Uterus (tissue), 4 donors: ENCODE results near the gene FSIP1. TPM values are rescaled to one million over a fixed set of nuclear protein-coding genes. Genes with fewer than 3 reads are reported as not detected.
A peak's percentile ranks its signal among the peaks of the same experiment; 100 is the strongest.

Experiments
- DNase-seq, 2 donors: peaks; one replicate each; pipeline ENCODE4 v3.0.0-alpha.2; 2019 to 2020
- H3K27ac ChIP-seq, 2 donors: fragments of 200-600 bp; sonication (generic); 1 replicate in 1 of 2; 2 replicates in 1 of 2; pipeline ENCODE4 v1.5.1; 2016 to 2018
- H3K27me3 ChIP-seq, 2 donors: fragments of 200-600 bp; sonication (generic); one replicate each; pipeline ENCODE4 v1.5.1; 2018 to 2019; ENCODE audit warnings: control low read depth in 1 of 2
- H3K36me3 ChIP-seq, 2 donors: fragments of 200-600 bp; sonication (generic); one replicate each; pipeline ENCODE4 v1.5.1; 2019; ENCODE audit warnings: control low read depth in 1 of 2
- H3K4me1 ChIP-seq, 2 donors: fragments of 200-600 bp; sonication (generic); one replicate each; pipeline ENCODE4 v1.5.1; 2018 to 2019; ENCODE audit warnings: control low read depth in 1 of 2
- H3K4me3 ChIP-seq, 2 donors: fragments of 200-600 bp; sonication (generic); 1 replicate in 1 of 2; 2 replicates in 1 of 2; pipeline ENCODE4 v1.5.1; 2018 to 2019; ENCODE audit warnings: mild to moderate bottlenecking in 1 of 2
- H3K9me3 ChIP-seq, 2 donors: fragments of 200-600 bp; sonication (generic); one replicate each; pipeline ENCODE4 v1.5.1; 2019; ENCODE audit warnings: control low read depth in 1 of 2
- POLR2A ChIP-seq, 2 donors: fragments of 450-650 bp; IDR thresholded peaks; one replicate each; pipeline ENCODE4 v1.6.1; 2016; ENCODE audit warnings: antibody characterized with exemption in 2 of 2, mild to moderate bottlenecking in 1 of 2, moderate library complexity in 1 of 2
- intact Hi-C: fragments of 100-400 bp; cut with DNase I; formaldehyde crosslinking; loops from one replicate; pipeline ENCODE4 v1.15.1; 2023; ENCODE audit warnings: low total_unique reads
- total RNA-seq, 4 donors: library from RNA; depleted of rRNA in 3 of 4; stranded (reverse); fragments of >200 nt in 3 of 4; gene quantifications; one replicate each; pipeline versions ENCODE4 v1.1.0 to v1.2.4, GENCODE V29; 2014 to 2023
- TF ChIP-seq, protein P1 (sequence below), 4 experiments: fragments of 200-600 bp in 2 of 4; fragments of 450-650 bp in 2 of 4; sonication (generic) in 2 of 4; IDR thresholded peaks; one replicate each; pipeline ENCODE4 v1.5.1; 2016 to 2019; ENCODE audit warnings: antibody characterized with exemption in 4 of 4, mild to moderate bottlenecking in 2 of 4, moderate library complexity in 1 of 4
- donor health status: DM: yes; HTN: yes; CAD: no.

Gene FSIP1
- total RNA-seq, 4 donors from 2014 or later = 0.77 to 4.3 (median 2.6) TPM

GRCh38 chr15:39692356-39693327 is 90.0 kb downstream of the FSIP1 start:
- DNase-seq = no peak
- Histone ChIP-seq H3K4me3 (no peak overlapping the region), H3K4me1 (no peaks in the 10 kb centered on the region), H3K27me3 (no peaks in the 10 kb centered on the region), H3K9me3 (no peaks in the 10 kb centered on the region), H3K36me3 (no peaks in the 10 kb centered on the region), H3K27ac (no peak overlapping the region)
- no peak for TF ChIP-seq POLR2A (IDR thresholded peaks at IDR 0.05)
- TF ChIP-seq, protein P1, sequence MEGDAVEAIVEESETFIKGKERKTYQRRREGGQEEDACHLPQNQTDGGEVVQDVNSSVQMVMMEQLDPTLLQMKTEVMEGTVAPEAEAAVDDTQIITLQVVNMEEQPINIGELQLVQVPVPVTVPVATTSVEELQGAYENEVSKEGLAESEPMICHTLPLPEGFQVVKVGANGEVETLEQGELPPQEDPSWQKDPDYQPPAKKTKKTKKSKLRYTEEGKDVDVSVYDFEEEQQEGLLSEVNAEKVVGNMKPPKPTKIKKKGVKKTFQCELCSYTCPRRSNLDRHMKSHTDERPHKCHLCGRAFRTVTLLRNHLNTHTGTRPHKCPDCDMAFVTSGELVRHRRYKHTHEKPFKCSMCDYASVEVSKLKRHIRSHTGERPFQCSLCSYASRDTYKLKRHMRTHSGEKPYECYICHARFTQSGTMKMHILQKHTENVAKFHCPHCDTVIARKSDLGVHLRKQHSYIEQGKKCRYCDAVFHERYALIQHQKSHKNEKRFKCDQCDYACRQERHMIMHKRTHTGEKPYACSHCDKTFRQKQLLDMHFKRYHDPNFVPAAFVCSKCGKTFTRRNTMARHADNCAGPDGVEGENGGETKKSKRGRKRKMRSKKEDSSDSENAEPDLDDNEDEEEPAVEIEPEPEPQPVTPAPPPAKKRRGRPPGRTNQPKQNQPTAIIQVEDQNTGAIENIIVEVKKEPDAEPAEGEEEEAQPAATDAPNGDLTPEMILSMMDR (IDR thresholded peaks at IDR 0.05) = no peak
- intact Hi-C loops = no loop called here

DNA sequence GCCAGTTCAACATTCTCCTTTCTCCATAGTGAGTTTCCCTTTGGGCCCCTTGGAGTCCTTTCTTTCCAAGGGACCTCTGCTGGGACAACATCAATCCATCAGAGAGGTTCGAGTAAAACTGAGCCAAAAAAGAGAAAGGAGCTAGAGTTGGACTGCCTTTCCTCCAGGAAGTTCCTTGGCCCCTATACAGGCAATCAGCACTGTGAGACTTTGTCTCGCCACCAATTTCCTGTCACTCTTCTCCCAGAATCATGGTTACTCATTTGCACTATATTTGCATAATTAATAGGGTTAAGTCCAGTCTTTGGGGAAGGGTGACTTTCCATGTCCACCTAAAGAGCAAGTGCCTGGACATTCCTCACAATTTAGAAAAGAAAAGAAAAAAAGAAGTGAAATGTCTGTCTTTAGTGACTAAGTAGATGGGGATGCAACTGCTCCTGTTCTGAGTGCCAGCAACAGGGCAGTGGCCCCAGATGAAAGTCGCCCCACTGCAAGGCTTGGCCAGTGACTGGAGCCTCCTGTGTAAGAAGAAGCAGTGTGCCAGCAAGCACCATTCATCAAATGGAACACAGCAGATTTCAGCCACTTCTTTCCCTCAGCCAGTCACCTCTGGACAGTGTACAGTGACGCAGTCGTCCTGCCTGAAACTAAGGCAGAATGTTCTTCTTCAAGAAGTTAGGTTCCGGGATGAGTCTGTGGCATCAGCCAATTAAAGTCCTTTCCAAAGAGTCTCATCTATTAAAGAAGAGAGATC is 91.6 kb downstream of the FSIP1 start:
- intact Hi-C loops = no loop called here

GRCh38 chr15:39687965-39688364 is 94.7 kb downstream of the FSIP1 start:
- DNase-seq = no peak
- no peak for TF ChIP-seq POLR2A (IDR thresholded peaks at IDR 0.05)
- TF ChIP-seq, protein P1 (IDR thresholded peaks at IDR 0.05) = no peak
- Histone ChIP-seq H3K36me3 (no peaks in the 10 kb centered on the region), H3K4me1 (no peaks in the 10 kb centered on the region), H3K9me3 (no peaks in the 10 kb centered on the region), H3K4me3 (no peak overlapping the region), H3K27me3 (no peaks in the 10 kb centered on the region), H3K27ac (no peak overlapping the region)
- intact Hi-C loops = no loop called here

More for the DNA sequence above, 91.6 kb downstream of the FSIP1 start:
- Histone ChIP-seq H3K27ac (no peak overlapping the region), H3K27me3 (no peaks in the 10 kb centered on the region), H3K36me3 (no peaks in the 10 kb centered on the region), H3K4me3 (no peak overlapping the region), H3K4me1 (no peaks in the 10 kb centered on the region), H3K9me3 (no peaks in the 10 kb centered on the region)
- no peak for DNase-seq
- TF ChIP-seq, protein P1 (IDR thresholded peaks at IDR 0.05) = no peak
- TF ChIP-seq POLR2A (IDR thresholded peaks at IDR 0.05) = no peak

DNA sequence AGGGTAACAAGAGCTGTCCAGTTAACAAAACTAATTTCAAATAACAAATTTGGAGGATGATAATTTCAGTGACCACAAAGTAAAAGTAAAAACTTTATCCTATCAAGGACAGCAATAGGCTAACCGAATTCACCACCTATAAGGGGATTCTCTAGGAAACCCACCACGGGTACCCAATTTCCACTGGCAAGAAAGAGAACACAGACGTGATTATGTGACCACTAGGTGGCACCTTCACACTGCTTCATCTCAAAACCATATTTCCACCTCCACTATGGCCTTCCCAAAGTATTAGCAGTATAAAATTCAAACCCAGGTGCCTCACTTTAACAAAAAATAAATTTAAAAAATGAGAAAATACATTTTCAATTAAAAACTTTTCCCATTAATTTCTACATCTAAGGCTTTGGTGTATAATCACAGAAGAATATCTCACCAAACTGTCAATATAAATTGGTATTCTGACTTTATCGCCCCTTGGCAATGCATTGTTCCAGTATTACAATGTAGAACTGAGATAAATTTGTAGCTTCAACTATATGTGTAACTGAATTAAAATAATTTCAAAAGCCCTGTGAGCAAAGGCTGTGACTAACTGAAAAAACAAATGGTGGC is 96.5 kb downstream of the FSIP1 start:
- H3K9me3 ChIP-seq = no peaks in the 10 kb centered on the region
- no peak for TF ChIP-seq POLR2A (IDR thresholded peaks at IDR 0.05)
- TF ChIP-seq, protein P1 (IDR thresholded peaks at IDR 0.05) = peak; percentile 63 to 71 (median 67)
- no peak overlapping the region for H3K27ac ChIP-seq
- H3K36me3 ChIP-seq = no peaks in the 10 kb centered on the region
- intact Hi-C loops = no loop called here
- no peaks in the 10 kb centered on the region for H3K4me1 ChIP-seq
- no peaks in the 10 kb centered on the region for H3K27me3 ChIP-seq
- H3K4me3 ChIP-seq = no peak overlapping the region
- DNase-seq = peak in 1 of 2 donors; percentile 32
